ENCODE results near the gene ZFAND3. TPM values are rescaled to one million over a fixed set of nuclear protein-coding genes. Genes with fewer than 3 reads are reported as not detected.

ZFAND3 gene
- total and polyA plus RNA-seq, 2 experiments from 2014 or later: 16.9 to 28.2 TPM

- Mint-ChIP-seq H3K36me3 (ENCODE audit: low read depth) (no peaks in the 10 kb centered on the region), H3K27ac (peak overlapping the region; percentile 44; the same call in 1 of the 2 replicates), H3K27me3 (ENCODE audit: insufficient read depth, low read depth, poor library complexity) (peaks cover 4% of the 10 kb centered on the region), H3K4me3 (no peak overlapping the region), H3K9me3 (no peaks in the 10 kb centered on the region), H3K4me1 (peaks cover 40% of the 10 kb centered on the region)
- Histone ChIP-seq H3K27ac (ENCODE audit: low read depth) (no peak overlapping the region), H3K79me2 (replicated peaks; ENCODE audit: insufficient read depth) (no peaks in the 10 kb centered on the region), H3K4me1 (ENCODE audit: insufficient read depth) (peaks cover 33% of the 10 kb centered on the region), H3K36me3 (ENCODE audit: insufficient read depth) (no peaks in the 10 kb centered on the region), H4K20me1 (replicated peaks; ENCODE audit: insufficient read depth) (no peaks in the 10 kb centered on the region), H2AFZ (no peak overlapping the region), H3K4me2 (no peak overlapping the region), H3K9me2 (ENCODE audit: insufficient read depth) (no peaks in the 10 kb centered on the region), H3F3A (replicated peaks; ENCODE audit: low read depth) (no peaks in the 10 kb centered on the region), H3K27me3 (ENCODE audit: insufficient read depth) (no peaks in the 10 kb centered on the region), H3K4me3 (no peak overlapping the region)
- no peak; the same call in 2 of the 3 replicates for ATAC-seq
- DNase-seq (ENCODE audit: low spot score): no peak
- TF ChIP-seq JUNB (IDR thresholded peaks at IDR 0.05; ENCODE audit: unreplicated experiment) (no peak), EZH2phosphoT487 (IDR thresholded peaks at IDR 0.05; ENCODE audit: unreplicated experiment) (no peak), STAT1 (IDR thresholded peaks at IDR 0.05; ENCODE audit: unreplicated experiment) (no peak), POLR2AphosphoS5 (IDR thresholded peaks at IDR 0.05; ENCODE audit: low read depth) (no peak), EZH2 (IDR thresholded peaks at IDR 0.05; ENCODE audit: low read depth, unreplicated experiment) (no peak), CREB1 (CRISPR knock-in tag; IDR thresholded peaks at IDR 0.05; ENCODE audit: low read depth) (no peak), ZNF331 (CRISPR knock-in tag; IDR thresholded peaks at IDR 0.05; ENCODE audit: low read depth) (no peak), CTCF (conservative IDR thresholded peaks at IDR 0.05; ENCODE audit: low read depth in 2 of 2) (no peak), NANOG (IDR thresholded peaks at IDR 0.05; ENCODE audit: borderline replicate concordance) (no peak), REST (IDR thresholded peaks at IDR 0.05; ENCODE audit: unreplicated experiment) (no peak), ZNF462 (CRISPR knock-in tag; IDR thresholded peaks at IDR 0.05) (no peak)
Observed at GRCh38 chr6:38191418-38191817, 371.9 kb downstream of the ZFAND3 start.

Data from GM23338 (cell line).